Measurements from ENCODE around the gene AFM. TPM values are rescaled to one million over a fixed set of nuclear protein-coding genes. Genes with fewer than 3 reads are reported as not detected.
"Not testable (repeated sequence)": the region's sequence is repeated elsewhere in the genome, so short reads cannot be mapped to it uniquely, and the experiment has no call there.

Gene AFM
- total and polyA plus RNA-seq, 7 donors, result not detected

GRCh38 chr4:73538162-73538561, 56.6 kb downstream of the AFM start:
- no peak overlapping the region for H3K4me3 ChIP-seq
- H3K27me3 ChIP-seq, result no peaks in the 10 kb centered on the region
- 82 to 91% methylated on average over 2 of the region's 2 CpGs for WGBS, 2 donors
- no peak for TF ChIP-seq POLR2A (IDR thresholded peaks at IDR 0.05)
- no peak for TF ChIP-seq POLR2AphosphoS5 (IDR thresholded peaks at IDR 0.05)
- no peak for DNase-seq
- H3K36me3 ChIP-seq, result no peaks in the 10 kb centered on the region
- H3K27ac ChIP-seq, result no peak overlapping the region
- no peaks in the 10 kb centered on the region for H3K4me1 ChIP-seq
- H3K9me3 ChIP-seq, result no peaks in the 10 kb centered on the region
- intact Hi-C loops (cut with DNase I), result no loop called here

DNA sequence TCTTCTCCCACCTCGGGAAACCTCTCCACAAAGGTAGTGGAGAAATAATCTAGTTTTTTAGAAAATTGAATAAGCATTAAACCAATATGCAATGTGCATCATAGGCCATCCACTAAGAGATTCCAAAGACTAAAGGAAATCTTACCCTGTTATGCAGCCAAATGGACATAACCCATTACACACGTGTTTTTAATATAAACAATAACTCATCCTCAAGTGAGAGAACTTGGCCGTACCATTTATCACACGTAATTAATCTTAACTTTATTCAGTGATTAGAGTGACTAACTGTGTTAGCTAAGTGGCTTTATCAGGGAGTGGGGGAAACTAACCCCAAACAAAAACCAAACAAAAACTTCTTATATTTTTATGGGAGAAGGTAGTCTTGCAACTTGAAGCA, 57.8 kb downstream of the AFM start:
- Histone ChIP-seq H3K36me3 (no peaks in the 10 kb centered on the region), H3K27me3 (no peaks in the 10 kb centered on the region), H3K9me3 (no peaks in the 10 kb centered on the region), H3K4me3 (no peak overlapping the region), H3K4me1 (no peaks in the 10 kb centered on the region), H3K27ac (no peak overlapping the region)
- no peak for DNase-seq
- intact Hi-C loops (cut with DNase I), result no loop called here
- TF ChIP-seq POLR2AphosphoS5 (IDR thresholded peaks at IDR 0.05) (no peak), POLR2A (IDR thresholded peaks at IDR 0.05) (no peak), CTCF (IDR thresholded peaks at IDR 0.05) (no peak), EP300 (IDR thresholded peaks at IDR 0.05) (no peak)
- WGBS, 2 donors, result 81% methylated on average over 4 of the region's 4 CpGs

- intact Hi-C loops (cut with DNase I), result no loop called here
- Histone ChIP-seq H3K36me3 (no peaks in the 10 kb centered on the region), H3K27me3 (no peaks in the 10 kb centered on the region), H3K4me1 (no peaks in the 10 kb centered on the region), H3K4me3 (no peak overlapping the region), H3K9me3 (no peaks in the 10 kb centered on the region), H3K27ac (no peak overlapping the region)
- DNase-seq, result no peak
- 76 to 91% methylated on average over 3 of the region's 3 CpGs for WGBS, 2 donors
- TF ChIP-seq EP300 (IDR thresholded peaks at IDR 0.05), result no peak
- no peak for TF ChIP-seq POLR2A (IDR thresholded peaks at IDR 0.05)
- TF ChIP-seq POLR2AphosphoS5 (IDR thresholded peaks at IDR 0.05), result no peak
- TF ChIP-seq CTCF (IDR thresholded peaks at IDR 0.05), result no peak
Measured at GRCh38 chr4:73540826-73541225, 59.3 kb downstream of the AFM start.

DNA sequence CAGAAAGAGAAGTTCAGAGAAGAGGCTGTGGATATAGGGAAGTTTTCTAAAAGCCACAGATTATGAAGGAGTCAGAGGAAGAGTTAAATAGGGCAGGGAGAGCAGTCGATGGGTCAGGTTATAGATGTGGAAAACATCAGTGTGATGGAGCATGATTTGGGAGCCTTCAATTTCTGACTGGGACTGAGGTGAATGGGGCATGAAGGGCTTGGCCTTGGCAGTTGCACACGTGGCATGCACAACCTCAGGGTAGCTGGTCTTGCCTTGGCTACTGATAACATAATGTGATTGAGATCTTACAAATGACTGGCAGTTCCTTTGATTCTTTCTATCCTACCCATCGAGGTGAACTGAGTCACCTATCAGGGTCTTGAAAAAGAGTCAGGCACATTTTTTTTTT, 59.7 kb downstream of the AFM start:
- WGBS, 2 donors, result 71 to 80% methylated on average over 3 of the region's 3 CpGs
- no peaks in the 10 kb centered on the region for H3K9me3 ChIP-seq
- no peak overlapping the region for H3K4me3 ChIP-seq
- TF ChIP-seq CTCF (IDR thresholded peaks at IDR 0.05), result no peak
- TF ChIP-seq POLR2AphosphoS5 (IDR thresholded peaks at IDR 0.05), result no peak
- no peak for TF ChIP-seq EP300 (IDR thresholded peaks at IDR 0.05)
- no peak for TF ChIP-seq POLR2A (IDR thresholded peaks at IDR 0.05)
- no peak for DNase-seq
- no peak overlapping the region for H3K27ac ChIP-seq
- no peaks in the 10 kb centered on the region for H3K36me3 ChIP-seq
- intact Hi-C loops (cut with DNase I), result no loop called here
- no peaks in the 10 kb centered on the region for H3K4me1 ChIP-seq
- H3K27me3 ChIP-seq, result no peaks in the 10 kb centered on the region

DNA sequence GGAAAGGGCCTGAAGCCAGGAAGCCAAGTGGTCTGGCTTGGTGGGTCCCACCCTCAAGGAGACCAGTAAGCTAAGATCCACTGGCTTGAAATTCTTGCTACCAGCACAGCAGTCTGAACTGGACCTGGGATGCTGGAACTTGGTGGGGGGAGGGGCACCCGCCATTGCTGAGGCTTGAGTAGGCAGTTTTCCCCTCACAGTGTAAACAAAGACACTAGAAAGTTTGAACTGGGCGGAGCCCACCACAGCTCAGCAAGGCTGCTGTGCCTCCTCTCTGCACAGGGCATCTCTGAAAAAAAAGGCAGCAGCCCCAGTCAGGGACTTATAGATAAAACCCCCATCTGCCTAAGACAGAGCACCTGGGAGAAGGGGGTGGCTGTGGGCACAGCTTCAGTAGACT, 63.1 kb downstream of the AFM start:
- WGBS, 2 donors, result 85 to 90% methylated on average over 2 of the region's 2 CpGs
- intact Hi-C loops (cut with DNase I), result no loop called here
- Histone ChIP-seq H3K27me3 (no peaks in the 10 kb centered on the region), H3K4me3 (no peak overlapping the region), H3K4me1 (no peaks in the 10 kb centered on the region), H3K36me3 (no peaks in the 10 kb centered on the region), H3K9me3 (no peaks in the 10 kb centered on the region), H3K27ac (no peak overlapping the region)
- TF ChIP-seq EP300 (IDR thresholded peaks at IDR 0.05) (no peak), CTCF (IDR thresholded peaks at IDR 0.05) (no peak)
- DNase-seq, result no peak

- intact Hi-C loops (cut with DNase I), result not testable (repeated sequence)
Measured at GRCh38 chr4:73550865-73551264, 69.3 kb downstream of the AFM start.

More at GRCh38 chr4:73550865-73551264, 69.3 kb downstream of the AFM start:
- not testable (repeated sequence) for H3K4me1 ChIP-seq, H3K9me3 ChIP-seq, H3K4me3 ChIP-seq, H3K27ac ChIP-seq, H3K27me3 ChIP-seq, DNase-seq, H3K36me3 ChIP-seq
- WGBS, 2 donors, result 88 to 92% methylated on average over 11 of the region's 11 CpGs

Data from sigmoid colon (tissue), 7 donors.